Naive thymus-derived CD4-positive, alpha-beta T cell (primary cell): ENCODE data around the gene CYP4A22. TPM values are rescaled to one million over a fixed set of nuclear protein-coding genes. Genes with fewer than 3 reads are reported as not detected.
A peak's percentile ranks its signal among the peaks of the same experiment; 100 is the strongest.
"Not testable (repeated sequence)": the region's sequence is repeated elsewhere in the genome, so short reads cannot be mapped to it uniquely, and the experiment has no call there.

Source experiments
- ATAC-seq: fragments of 150-1000 bp; cut with Tn5 transposase; 2 replicates; pipeline ENCODE4 v1.10.0; 2021; ENCODE audit warnings: mild to moderate bottlenecking, moderate library complexity
- CTCF ChIA-PET: fragments of 350-600 bp; sonication (Branson Sonifier 250); formaldehyde crosslinking; loops from one replicate; lab custom pipeline; 2021; ENCODE audit warnings: antibody characterized with exemption; lab: Charles Lee
- POLR2A ChIA-PET: fragments of 350-600 bp; sonication (Branson Sonifier 250); formaldehyde crosslinking; loops from one replicate; lab custom pipeline; 2021; ENCODE audit warnings: antibody characterized with exemption, inconsistent platforms; lab: Charles Lee
- DNase-seq, 9 donors: peaks; one replicate each; pipeline versions ENCODE4 v3.0.0 to v3.0.0-alpha.2; 2020 to 2022; ENCODE audit warnings: mixed read lengths in 1 of 9
- H3K27ac ChIP-seq: one replicate; pipeline ENCODE4 v1.7.0; 2013; ENCODE audit warnings: mild to moderate bottlenecking, low read depth, low read length, moderate library complexity
- H3K27me3 ChIP-seq, 2 donors: one replicate each; pipeline ENCODE4 v1.7.0; 2013; ENCODE audit warnings: low read length in 2 of 2, mild to moderate bottlenecking in 2 of 2, moderate library complexity in 2 of 2; ENCODE audit not compliant: control insufficient read depth in 2 of 2, insufficient read depth in 2 of 2
- H3K36me3 ChIP-seq, 3 experiments: 1 replicate in 2 of 3; 2 replicates in 1 of 3; pipeline ENCODE4 v1.7.0; 2013; ENCODE audit warnings: low read length in 3 of 3, mild to moderate bottlenecking in 3 of 3, moderate library complexity in 1 of 3; ENCODE audit not compliant: insufficient read depth in 3 of 3, control insufficient read depth in 2 of 3
- H3K4me1 ChIP-seq, 2 donors: one replicate each; pipeline ENCODE4 v1.7.0; 2013; ENCODE audit warnings: low read length in 2 of 2, mild to moderate bottlenecking in 2 of 2, moderate library complexity in 1 of 2; ENCODE audit not compliant: control insufficient read depth in 2 of 2, insufficient read depth in 2 of 2
- H3K4me3 ChIP-seq: 2 replicates; pipeline ENCODE4 v1.7.0; 2013; ENCODE audit warnings: mild to moderate bottlenecking, low read length
- H3K9me3 ChIP-seq, 3 experiments: 1 replicate in 2 of 3; 2 replicates in 1 of 3; pipeline ENCODE4 v1.7.0; 2013; ENCODE audit warnings: low read length in 3 of 3; ENCODE audit not compliant: control insufficient read depth in 2 of 3
- H3K27ac Mint-ChIP-seq, 9 donors: one replicate each; pipeline ENCODE4 v1.8.0; 2020 to 2022; ENCODE audit warnings: mixed read lengths in 9 of 9, mild to moderate bottlenecking in 8 of 9, moderate library complexity in 5 of 9, inconsistent platforms in 2 of 9
- H3K27me3 Mint-ChIP-seq, 5 donors: one replicate each; pipeline ENCODE4 v1.8.0; 2021 to 2022; ENCODE audit warnings: mixed read lengths in 5 of 5, mild to moderate bottlenecking in 1 of 5
- H3K36me3 Mint-ChIP-seq, 5 donors: one replicate each; pipeline ENCODE4 v1.8.0; 2020 to 2022; ENCODE audit warnings: mixed read lengths in 5 of 5, mild to moderate bottlenecking in 3 of 5, inconsistent platforms in 1 of 5
- H3K4me1 Mint-ChIP-seq, 7 donors: one replicate each; pipeline ENCODE4 v1.8.0; 2020 to 2022; ENCODE audit warnings: mixed read lengths in 7 of 7, mild to moderate bottlenecking in 3 of 7, inconsistent platforms in 1 of 7
- H3K4me3 Mint-ChIP-seq, 10 donors: one replicate each; pipeline ENCODE4 v1.8.0; 2020 to 2022; ENCODE audit warnings: mild to moderate bottlenecking in 10 of 10, mixed read lengths in 10 of 10, moderate library complexity in 6 of 10, inconsistent platforms in 2 of 10
- H3K9me3 Mint-ChIP-seq, 11 donors: one replicate each; pipeline ENCODE4 v1.8.0; 2020 to 2022; ENCODE audit warnings: mixed read lengths in 11 of 11, mild to moderate bottlenecking in 4 of 11, inconsistent platforms in 1 of 11, moderate library complexity in 1 of 11
- intact Hi-C, 2 donors: fragments of 100-400 bp; cut with micrococcal nuclease; formaldehyde crosslinking; loops; one replicate each; pipeline ENCODE4 v1.15.1; 2023
- polyA plus RNA-seq, 2 donors: library from polyadenylated mRNA; unstranded; fragments of 300-500 nt; fragmentation: Illumina TruSeq; gene quantifications; one replicate each; pipeline ENCODE4 v1.2.3, GENCODE V29; 2021
- total RNA-seq, 6 experiments: library from RNA in 5 of 6; stranded (reverse) in 5 of 6; gene quantifications; 1 replicate in 5 of 6; 2 replicates in 1 of 6; pipeline ENCODE4 v1.2.3 and lab custom pipeline; 2021 to 2026

Gene CYP4A22, protein sequence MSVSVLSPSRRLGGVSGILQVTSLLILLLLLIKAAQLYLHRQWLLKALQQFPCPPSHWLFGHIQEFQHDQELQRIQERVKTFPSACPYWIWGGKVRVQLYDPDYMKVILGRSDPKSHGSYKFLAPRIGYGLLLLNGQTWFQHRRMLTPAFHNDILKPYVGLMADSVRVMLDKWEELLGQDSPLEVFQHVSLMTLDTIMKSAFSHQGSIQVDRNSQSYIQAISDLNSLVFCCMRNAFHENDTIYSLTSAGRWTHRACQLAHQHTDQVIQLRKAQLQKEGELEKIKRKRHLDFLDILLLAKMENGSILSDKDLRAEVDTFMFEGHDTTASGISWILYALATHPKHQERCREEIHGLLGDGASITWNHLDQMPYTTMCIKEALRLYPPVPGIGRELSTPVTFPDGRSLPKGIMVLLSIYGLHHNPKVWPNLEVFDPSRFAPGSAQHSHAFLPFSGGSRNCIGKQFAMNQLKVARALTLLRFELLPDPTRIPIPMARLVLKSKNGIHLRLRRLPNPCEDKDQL
- total RNA-seq, result not detected
- polyA plus RNA-seq, result not detected
- total RNA-seq (lab: John Stamatoyannopoulos, UW), result not detected

DNA sequence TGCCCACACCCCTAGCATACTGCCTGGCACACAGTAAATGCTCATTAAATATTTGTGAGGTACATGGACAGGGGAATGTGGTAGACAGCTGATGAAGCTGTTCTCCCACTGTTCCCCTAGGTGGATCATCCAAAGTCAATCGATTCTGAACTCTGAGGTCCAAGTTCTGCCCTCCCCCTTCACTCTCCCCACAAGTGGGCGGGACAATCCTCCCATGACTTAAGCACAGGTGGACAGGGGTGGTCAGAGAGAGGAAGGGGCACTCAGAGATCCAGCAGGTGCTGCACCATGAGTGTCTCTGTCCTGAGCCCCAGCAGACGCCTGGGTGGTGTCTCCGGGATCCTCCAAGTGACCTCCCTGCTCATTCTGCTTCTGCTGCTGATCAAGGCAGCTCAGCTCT is at the start of gene CYP4A22:
Gene CYP4A22 (plus strand): TSS at position 244 of the 400 bp plus-strand sequence. CDS start 45 bp downstream, at position 289.
- H3K4me3 Mint-ChIP-seq, result no peak within 1 kb of the TSS
- Histone ChIP-seq H3K9me3 (no peaks in the 10 kb centered on the region), H3K27ac (no peak within 1 kb of the TSS), H3K27me3 (no peaks in the 10 kb centered on the region), H3K4me1 (no peaks in the 10 kb centered on the region), H3K36me3 (no peaks in the 10 kb centered on the region), H3K4me3 (no peak within 1 kb of the TSS)
- no peaks in the 10 kb centered on the region for H3K4me1 Mint-ChIP-seq
- intact Hi-C loops, result no loop called here
- CTCF ChIA-PET, result no interaction called here
- no peak within 1 kb of the TSS for H3K27ac Mint-ChIP-seq
- POLR2A ChIA-PET, result no interaction called here
- H3K27me3 Mint-ChIP-seq, result peaks cover 7 to 30% (median 15%) of the 10 kb centered on the region in 5 donors
- ATAC-seq (no peak), DNase-seq (no peak)
- H3K9me3 Mint-ChIP-seq, result peaks cover 0 to 4% (median 0%) of the 10 kb centered on the region in 11 donors
- no peaks in the 10 kb centered on the region for H3K36me3 Mint-ChIP-seq

DNA sequence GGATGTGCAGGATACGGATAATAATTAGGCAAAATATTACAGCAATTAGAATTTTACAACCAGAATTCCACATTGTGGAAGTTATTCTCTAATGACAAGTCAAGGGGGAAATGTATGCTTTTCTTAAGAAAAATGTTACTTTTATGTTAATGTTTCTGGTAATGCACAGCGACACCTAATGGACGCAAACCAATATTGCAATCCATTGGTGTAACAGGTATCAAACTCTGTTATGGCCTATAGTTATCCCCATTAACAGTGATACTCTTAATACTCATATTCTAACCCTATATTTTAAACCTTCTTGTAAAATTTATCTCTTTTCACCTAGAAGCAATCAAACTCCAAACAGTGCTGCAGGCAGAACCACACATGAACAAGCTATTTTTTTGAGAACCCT is 47.9 kb upstream of the CYP4A22 start:
- H3K27me3 ChIP-seq, H3K4me3 ChIP-seq, H3K9me3 Mint-ChIP-seq, H3K4me1 Mint-ChIP-seq, H3K36me3 ChIP-seq, CTCF ChIA-PET, H3K36me3 Mint-ChIP-seq, H3K9me3 ChIP-seq, POLR2A ChIA-PET, H3K4me3 Mint-ChIP-seq, H3K27ac ChIP-seq, H3K27ac Mint-ChIP-seq, intact Hi-C loops, H3K4me1 ChIP-seq, H3K27me3 Mint-ChIP-seq, ATAC-seq: not testable (repeated sequence)
- DNase-seq, result peak in 6 of 9 donors; percentile 6 to 14 (median 12)

DNA sequence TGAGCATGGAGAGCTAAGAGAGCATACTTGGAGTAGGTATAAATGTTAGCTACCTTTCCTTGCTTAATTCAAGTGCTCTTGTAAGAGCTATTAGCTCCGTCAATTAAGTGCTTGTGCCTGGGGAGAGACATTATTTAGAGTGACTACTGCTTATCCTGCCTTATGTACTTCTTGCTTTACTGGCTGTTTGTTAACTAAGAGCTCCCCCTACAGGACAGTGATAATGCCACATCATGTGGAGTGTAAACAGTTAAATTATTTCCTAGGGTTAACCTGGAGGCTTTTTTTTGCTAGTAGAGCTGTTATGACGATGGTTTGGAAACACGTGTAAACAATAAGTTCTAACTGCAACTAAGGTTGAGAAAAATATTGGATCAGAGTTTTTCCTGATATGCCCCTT is 45.8 kb upstream of the CYP4A22 start:
- H3K4me3 Mint-ChIP-seq, H3K36me3 ChIP-seq, ATAC-seq, H3K9me3 ChIP-seq, POLR2A ChIA-PET, H3K27me3 Mint-ChIP-seq, H3K9me3 Mint-ChIP-seq, H3K4me1 Mint-ChIP-seq, H3K36me3 Mint-ChIP-seq, CTCF ChIA-PET, H3K27me3 ChIP-seq, H3K4me1 ChIP-seq, intact Hi-C loops, H3K4me3 ChIP-seq, H3K27ac ChIP-seq, H3K27ac Mint-ChIP-seq, DNase-seq: not testable (repeated sequence)

DNA sequence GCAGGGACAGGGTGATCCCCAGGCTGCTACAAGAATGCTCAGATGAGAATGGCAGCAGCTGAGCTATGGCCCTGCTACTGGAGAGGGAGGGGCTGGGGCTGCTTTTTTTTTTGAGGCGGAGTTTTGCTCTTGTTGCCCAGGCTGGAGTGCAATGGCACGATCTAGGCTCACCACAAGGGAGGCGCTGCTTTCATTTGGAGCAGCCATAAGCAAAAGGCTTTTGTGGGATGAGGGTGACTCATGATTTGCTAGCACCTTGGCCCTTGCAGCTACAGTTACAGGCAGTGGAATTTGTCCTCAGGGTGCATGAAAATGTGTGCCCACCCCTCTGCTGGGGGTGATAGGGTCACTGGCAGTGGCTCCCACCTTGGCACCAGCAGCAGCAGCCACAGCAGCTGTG is 32.4 kb upstream of the CYP4A22 start:
- ATAC-seq, result no peak
- CTCF ChIA-PET, result no interaction called here

DNA sequence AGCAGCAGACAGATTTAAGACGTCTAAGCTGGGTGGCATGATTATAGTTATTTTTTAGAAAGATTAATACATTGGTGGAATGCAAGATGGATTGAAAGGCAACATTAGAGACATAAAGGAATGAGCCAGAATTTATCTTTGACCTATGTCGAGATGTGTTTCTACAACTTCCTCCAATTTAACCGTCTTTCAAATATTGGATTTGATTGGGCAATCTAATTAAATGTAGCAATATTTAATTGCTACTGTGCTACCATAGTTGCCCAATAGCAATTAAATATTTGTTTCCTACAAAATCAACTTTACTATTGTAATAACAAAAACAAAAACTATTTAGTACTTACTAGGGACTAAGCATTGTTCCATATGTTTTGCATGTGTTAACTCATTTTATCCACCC is 30.4 kb upstream of the CYP4A22 start:
- Mint-ChIP-seq H3K27ac (no peak overlapping the region), H3K4me3 (no peak overlapping the region), H3K9me3 (peaks cover 4 to 28% (median 16%) of the 10 kb centered on the region in 11 donors), H3K27me3 (peaks cover 9 to 36% (median 27%) of the 10 kb centered on the region in 5 donors), H3K36me3 (peaks cover 0 to 5% (median 0%) of the 10 kb centered on the region in 5 donors), H3K4me1 (no peaks in the 10 kb centered on the region)
- no peak overlapping the region for H3K27ac ChIP-seq
- CTCF ChIA-PET, result no interaction called here
- DNase-seq, result no peak
- POLR2A ChIA-PET, result no interaction called here
- H3K4me3 ChIP-seq, result no peak overlapping the region
- intact Hi-C loops, result no loop called here
- H3K27me3 ChIP-seq, result no peaks in the 10 kb centered on the region
- H3K36me3 ChIP-seq, result no peaks in the 10 kb centered on the region
- H3K4me1 ChIP-seq, result no peaks in the 10 kb centered on the region
- ATAC-seq, result no peak
- peaks cover 0 to 3% (median 0%) of the 10 kb centered on the region in 3 experiments for H3K9me3 ChIP-seq

More for the DNA sequence above, 32.4 kb upstream of the CYP4A22 start:
- H3K27me3 Mint-ChIP-seq, result peaks cover 9 to 36% (median 27%) of the 10 kb centered on the region in 5 donors
- no peak overlapping the region for H3K27ac Mint-ChIP-seq
- peaks cover 4 to 30% (median 16%) of the 10 kb centered on the region in 11 donors for H3K9me3 Mint-ChIP-seq
- peaks cover 0 to 5% (median 0%) of the 10 kb centered on the region in 5 donors for H3K36me3 Mint-ChIP-seq
- DNase-seq, result no peak
- Histone ChIP-seq H3K36me3 (no peaks in the 10 kb centered on the region), H3K27ac (no peak overlapping the region), H3K27me3 (no peaks in the 10 kb centered on the region), H3K9me3 (peaks cover 0 to 3% (median 0%) of the 10 kb centered on the region in 3 experiments), H3K4me1 (no peaks in the 10 kb centered on the region), H3K4me3 (no peak overlapping the region)
- H3K4me1 Mint-ChIP-seq, result no peaks in the 10 kb centered on the region
- POLR2A ChIA-PET, result interaction anchor here (0.5 kb wide), 1 partner anchor 349 kb away, joined by 3 read pairs; no protein-coding TSS in a partner anchor
- H3K4me3 Mint-ChIP-seq, result no peak overlapping the region
- intact Hi-C loops, result no loop called here

DNA sequence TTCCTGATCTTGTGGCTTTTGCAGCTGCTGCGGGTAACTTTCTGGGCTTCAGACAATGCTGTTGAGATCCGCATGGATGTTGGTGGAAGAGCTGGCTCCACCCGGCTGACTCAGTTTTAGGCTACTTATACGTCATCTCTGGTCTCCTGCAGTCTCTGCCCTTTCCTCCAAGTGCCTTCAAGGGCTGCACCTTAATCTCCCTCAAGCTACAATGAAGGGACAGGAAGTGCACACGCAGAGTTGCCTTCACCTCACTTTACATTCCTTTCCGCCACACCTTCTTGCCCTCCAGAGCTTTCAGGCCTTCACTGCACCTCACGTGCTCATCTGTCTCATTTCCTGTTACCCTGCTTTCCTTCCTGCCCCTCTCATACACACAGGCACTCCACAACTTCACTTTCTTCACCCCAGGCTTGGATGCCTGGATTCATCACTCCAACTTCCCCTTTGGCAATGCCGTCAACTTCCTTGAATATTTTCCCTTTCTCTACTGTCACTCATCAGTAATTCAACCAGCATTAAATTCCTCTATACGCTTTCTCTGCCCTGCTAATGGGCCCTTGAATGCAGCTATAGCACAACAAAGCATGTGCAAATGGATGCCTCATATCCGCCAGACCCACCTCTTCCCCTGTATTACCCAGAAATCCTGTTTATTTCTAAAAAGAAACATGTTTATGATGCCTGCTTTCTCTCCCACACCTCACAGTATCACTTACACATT is 29.2 kb upstream of the CYP4A22 start:
- ATAC-seq, POLR2A ChIA-PET, H3K4me1 ChIP-seq, H3K36me3 ChIP-seq, H3K27ac Mint-ChIP-seq, H3K4me1 Mint-ChIP-seq, H3K27ac ChIP-seq, CTCF ChIA-PET, H3K9me3 ChIP-seq, intact Hi-C loops, H3K36me3 Mint-ChIP-seq, H3K4me3 Mint-ChIP-seq, H3K27me3 ChIP-seq, H3K4me3 ChIP-seq: not testable (repeated sequence)
- peaks cover 0 to 16% (median 7%) of the 10 kb centered on the region in 11 donors for H3K9me3 Mint-ChIP-seq
- DNase-seq, result peak in 2 of 9 donors; percentile 16 to 21
- peaks cover 6 to 30% (median 28%) of the 10 kb centered on the region in 5 donors for H3K27me3 Mint-ChIP-seq
